Heart left ventricle (tissue), 16 donors: Measurements from ENCODE around the gene N4BP2. TPM values are rescaled to one million over a fixed set of nuclear protein-coding genes. Genes with fewer than 3 reads are reported as not detected.

ENCODE experiments used
- ATAC-seq, 4 donors: fragments of 200-7000 bp; cut with Tn5 transposase; one replicate each; pipeline ENCODE4 v1.9.1; 2020 to 2022; ENCODE audit warnings: moderate library complexity in 4 of 4, mild to moderate bottlenecking in 3 of 4, moderate number of reproducible peaks in 1 of 4
- DNase-seq, 5 donors: peaks; one replicate each; pipeline ENCODE4 v3.0.0-alpha.2; 2020
- H3K27ac ChIP-seq, 12 donors: fragments of 200-600 bp; sonication (generic) in 4 of 12; one replicate each; pipeline versions ENCODE4 v1.5.0 to v1.8.0; 2016 to 2022; ENCODE audit warnings: mild to moderate bottlenecking in 2 of 12
- H3K27me3 ChIP-seq, 9 donors: fragments of 200-600 bp; sonication (generic) in 2 of 9; one replicate each; pipeline versions ENCODE4 v1.5.1 to v1.8.0; 2016 to 2022; ENCODE audit warnings: mild to moderate bottlenecking in 3 of 9
- H3K36me3 ChIP-seq, 9 donors: fragments of 200-600 bp; sonication (generic) in 2 of 9; one replicate each; pipeline versions ENCODE4 v1.5.0 to v1.8.0; 2018 to 2022; ENCODE audit warnings: mild to moderate bottlenecking in 2 of 9
- H3K4me1 ChIP-seq, 12 donors: fragments of 200-600 bp; sonication (generic) in 4 of 12; one replicate each; pipeline versions ENCODE4 v1.5.0 to v1.8.0; 2016 to 2022; ENCODE audit warnings: mild to moderate bottlenecking in 3 of 12
- H3K4me3 ChIP-seq, 12 donors: fragments of 200-600 bp; sonication (generic) in 4 of 12; one replicate each; pipeline versions ENCODE4 v1.5.0 to v1.8.0; 2017 to 2022; ENCODE audit warnings: mild to moderate bottlenecking in 9 of 12, moderate library complexity in 4 of 12
- H3K9me3 ChIP-seq, 12 donors: fragments of 200-600 bp; sonication (generic) in 4 of 12; one replicate each; pipeline versions ENCODE4 v1.5.0 to v1.8.0; 2016 to 2022; ENCODE audit warnings: mild to moderate bottlenecking in 1 of 12
- POLR2A ChIP-seq, 2 donors: fragments of 450-650 bp; IDR thresholded peaks; one replicate each; pipeline ENCODE4 v1.6.1; 2017; ENCODE audit warnings: antibody characterized with exemption in 2 of 2, mild to moderate bottlenecking in 2 of 2, moderate library complexity in 2 of 2
- WGBS, 4 donors: extraction: QIAGEN DNeasy Blood & Tissue Kit in 2 of 4; methylation state at CpG; one replicate each; pipeline versions ENCODE4 v1.1.5 to v1.1.7; 2013 to 2018; 5-methylcytosine and 5-hydroxymethylcytosine counted together
- intact Hi-C, 10 donors: fragments of 100-400 bp; cut with DNase I; formaldehyde crosslinking; loops; one replicate each; pipeline versions ENCODE4 v1.11.1 to v1.14.2; 2022
- polyA plus RNA-seq, 2 donors: library from polyadenylated mRNA; stranded (reverse); fragments of 200-250 nt; gene quantifications; one replicate each; pipeline ENCODE4 v1.2.3, GENCODE V29; 2013
- total RNA-seq, 9 donors: library from RNA; depleted of rRNA in 2 of 9; stranded (reverse); fragments of >200 nt in 2 of 9; fragmentation: NEBNext Ultra II Directional in 3 of 9; extraction: Animal tissue kit (Norgen Biotek cat#: 25700) in 3 of 9; gene quantifications; one replicate each; pipeline versions ENCODE4 v1.1.0 to v1.2.4, GENCODE V29; 2016 to 2023
- TF ChIP-seq, protein P1 (sequence below), 12 donors: fragments of 200-600 bp; sonication (generic) in 4 of 12; IDR thresholded peaks; one replicate each; pipeline versions ENCODE4 v1.5.0 to v1.8.0; 2018 to 2022; ENCODE audit warnings: antibody characterized with exemption in 12 of 12, mild to moderate bottlenecking in 5 of 12
- donor health status: ischemic (EF 13 %, LVEDD 7.1; RV severe dilation, severe dysfunction).
- donor health status: healthy with polysubstance abuse.
- donor health status: DM: no; HTN: yes; CAD: no.
- donor health status: DM: no; HTN: no; CAD: no.
- donor health status: ischemic (EF 25% LVEDD 6.9; RV normal size, moderate dysfunction).
- donor health status: ischemic (EF 25% LVEDD 5.7; RV mildly dilated, moderate dysfunction).
- donor health status: healthy.
- donor health status: DM: yes; HTN: yes; CAD: no.
- donor health status: ischemic (EF 35%, LVEDD 5.7; RV mildly dilated, moderate dysfunction).
- donor health status: nonischemic (EF 11% LVEDD 7.7; RV severe dilation, severe dysfunction).
- donor health status: DM: yes; HTN: yes; CAD: no.
- donor health status: PGD.
- donor health status: ischemic (EF 29% LVEDD 5.4; RV normal size, mild dysfunction).
- donor health status: nonischemic (EF 23%, LVEDD 6.1; RV moderate dilation, normal function).

N4BP2 gene
- total and polyA plus RNA-seq, 11 donors = 0.57 to 6.8 (median 5.0) TPM

DNA sequence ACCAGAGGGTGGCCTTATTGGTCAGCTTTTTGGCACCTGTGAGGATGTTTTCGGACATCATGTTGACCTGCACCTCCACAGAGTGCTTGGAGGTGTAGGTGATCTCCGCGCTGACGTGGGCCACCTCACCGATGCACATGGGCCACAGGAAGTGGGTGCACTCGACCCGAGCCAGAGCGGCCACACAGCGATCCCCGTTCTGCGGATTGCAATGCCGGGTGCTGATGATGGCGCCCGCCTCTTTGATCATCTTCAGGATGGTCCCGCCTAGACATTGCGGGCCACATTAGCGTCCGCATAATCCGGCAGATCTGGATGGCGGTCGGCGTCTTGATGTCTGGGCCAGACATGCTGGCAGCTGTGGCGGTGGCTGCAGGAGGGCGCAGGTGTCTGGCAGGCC is 12.9 kb upstream of the N4BP2 start:
- no peak overlapping the region for H3K27ac ChIP-seq

DNA sequence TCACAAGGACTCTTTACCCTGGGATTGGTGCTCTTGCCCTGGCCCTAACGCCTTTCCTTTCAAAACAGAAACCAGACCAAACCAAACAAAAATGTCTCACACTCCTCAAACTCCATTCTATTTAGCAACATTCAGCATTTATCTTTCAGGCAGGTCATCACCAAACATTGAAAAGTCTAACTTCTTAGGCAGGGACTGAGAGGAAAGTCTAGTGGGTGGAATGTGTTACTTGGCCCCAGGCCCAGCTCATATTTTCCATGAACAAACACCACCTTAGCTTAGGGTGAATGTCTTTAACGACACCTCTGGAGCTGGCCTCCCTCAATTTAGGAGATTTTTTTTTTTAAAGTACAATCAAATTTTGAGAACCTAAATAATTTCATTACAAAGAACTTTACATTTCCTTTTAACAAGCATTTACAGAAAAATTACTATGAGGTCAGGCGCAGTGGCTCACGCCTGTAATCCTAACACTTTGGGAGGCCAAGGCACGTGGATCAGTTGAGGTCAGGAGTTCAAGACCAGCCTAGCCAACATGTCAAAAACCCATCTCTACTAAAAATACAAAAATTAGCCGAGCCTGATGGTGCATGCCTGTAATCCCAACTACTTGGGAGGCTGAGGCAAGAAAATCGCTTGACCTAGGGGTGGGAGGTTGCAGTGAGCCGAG is 10.2 kb upstream of the N4BP2 start:
- peaks cover 0 to 8% (median 0%) of the 10 kb centered on the region in 12 donors for H3K4me1 ChIP-seq
- DNase-seq (peak in 3 of 5 donors; percentile 18 to 33 (median 29)), ATAC-seq (peak in 3 of 4 donors; percentile 55 to 69 (median 58))
- TF ChIP-seq POLR2A (IDR thresholded peaks at IDR 0.05) = no peak
- TF ChIP-seq, protein P1, sequence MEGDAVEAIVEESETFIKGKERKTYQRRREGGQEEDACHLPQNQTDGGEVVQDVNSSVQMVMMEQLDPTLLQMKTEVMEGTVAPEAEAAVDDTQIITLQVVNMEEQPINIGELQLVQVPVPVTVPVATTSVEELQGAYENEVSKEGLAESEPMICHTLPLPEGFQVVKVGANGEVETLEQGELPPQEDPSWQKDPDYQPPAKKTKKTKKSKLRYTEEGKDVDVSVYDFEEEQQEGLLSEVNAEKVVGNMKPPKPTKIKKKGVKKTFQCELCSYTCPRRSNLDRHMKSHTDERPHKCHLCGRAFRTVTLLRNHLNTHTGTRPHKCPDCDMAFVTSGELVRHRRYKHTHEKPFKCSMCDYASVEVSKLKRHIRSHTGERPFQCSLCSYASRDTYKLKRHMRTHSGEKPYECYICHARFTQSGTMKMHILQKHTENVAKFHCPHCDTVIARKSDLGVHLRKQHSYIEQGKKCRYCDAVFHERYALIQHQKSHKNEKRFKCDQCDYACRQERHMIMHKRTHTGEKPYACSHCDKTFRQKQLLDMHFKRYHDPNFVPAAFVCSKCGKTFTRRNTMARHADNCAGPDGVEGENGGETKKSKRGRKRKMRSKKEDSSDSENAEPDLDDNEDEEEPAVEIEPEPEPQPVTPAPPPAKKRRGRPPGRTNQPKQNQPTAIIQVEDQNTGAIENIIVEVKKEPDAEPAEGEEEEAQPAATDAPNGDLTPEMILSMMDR (IDR thresholded peaks at IDR 0.05) = no peak
- intact Hi-C loops = no loop called here
- no peaks in the 10 kb centered on the region for H3K36me3 ChIP-seq
- no peaks in the 10 kb centered on the region for H3K27me3 ChIP-seq
- WGBS, 4 donors = 71 to 77% (median 76%) methylated on average over 8 of the region's 8 CpGs
- H3K27ac ChIP-seq = no peak overlapping the region
- no peak overlapping the region for H3K4me3 ChIP-seq
- no peaks in the 10 kb centered on the region for H3K9me3 ChIP-seq

More for the DNA sequence above, 12.9 kb upstream of the N4BP2 start:
- 96 to 99% (median 97%) methylated on average over 13 to 24 of the region's 24 CpGs for WGBS, 4 donors
- no peak for TF ChIP-seq POLR2A (IDR thresholded peaks at IDR 0.05)
- TF ChIP-seq, protein P1 (IDR thresholded peaks at IDR 0.05) = no peak
- intact Hi-C loops = no loop called here
- Histone ChIP-seq H3K27me3 (no peaks in the 10 kb centered on the region), H3K9me3 (no peaks in the 10 kb centered on the region), H3K4me1 (peaks cover 0 to 8% (median 0%) of the 10 kb centered on the region in 12 donors), H3K4me3 (no peak overlapping the region), H3K36me3 (no peaks in the 10 kb centered on the region)
- DNase-seq = no peak
- no peak for ATAC-seq

DNA sequence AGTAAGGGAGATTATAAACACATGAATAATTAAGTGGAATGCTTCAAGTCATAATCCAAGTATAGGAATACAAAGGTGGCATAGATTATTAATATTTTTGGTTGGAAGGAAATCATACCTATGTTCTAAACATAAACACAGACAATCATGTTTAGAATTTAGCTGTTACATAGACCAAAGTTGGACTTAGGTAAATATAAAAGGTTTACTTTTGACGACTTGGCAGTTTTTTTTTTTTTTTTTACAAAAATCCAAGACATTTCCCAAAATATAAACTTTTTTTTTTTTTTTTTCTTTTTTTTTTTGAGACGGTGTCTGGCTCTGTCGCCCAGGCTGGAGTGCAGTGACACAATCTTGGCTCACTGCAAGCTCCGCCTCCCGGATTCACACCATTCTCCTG is 3.5 kb upstream of the N4BP2 start:
- H3K4me1 ChIP-seq = peaks cover 0 to 19% (median 8%) of the 10 kb centered on the region in 12 donors
- no peak overlapping the region for H3K4me3 ChIP-seq
- no peak for DNase-seq
- H3K27ac ChIP-seq = no peak overlapping the region
- H3K27me3 ChIP-seq = no peaks in the 10 kb centered on the region
- WGBS, 4 donors = 79 to 95% (median 92%) methylated on average over 5 of the region's 5 CpGs
- no peaks in the 10 kb centered on the region for H3K36me3 ChIP-seq
- no peaks in the 10 kb centered on the region for H3K9me3 ChIP-seq
- no peak for ATAC-seq
- no peak for TF ChIP-seq POLR2A (IDR thresholded peaks at IDR 0.05)
- TF ChIP-seq, protein P1 (IDR thresholded peaks at IDR 0.05) = no peak
- intact Hi-C loops = loop anchor here in 4 of 10 donors (10.0 kb wide), 5 partner anchors 252 to 588 kb away; partner anchors contain the start of genes UBE2K (in 1 of the 4) and UGDH (in 1 of the 4)

DNA sequence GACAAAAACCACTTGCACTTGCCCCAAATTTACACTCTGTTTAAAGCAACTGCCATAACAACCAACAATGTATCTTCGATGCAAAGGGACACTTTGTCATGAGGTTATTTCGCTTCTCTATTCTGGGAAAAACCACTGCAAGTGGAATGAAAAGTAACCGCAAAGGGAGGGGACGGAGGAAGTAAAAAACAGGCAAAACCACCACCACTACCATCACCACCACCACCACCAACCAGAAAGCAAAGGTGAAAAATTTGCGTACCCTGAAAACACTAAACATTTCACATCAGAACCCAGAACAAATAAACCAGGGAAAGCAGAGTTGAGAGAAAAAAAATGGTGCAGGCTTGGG is 1.2 kb upstream of the N4BP2 start:
- DNase-seq (peak in 1 of 5 donors; percentile 8), ATAC-seq (no peak)
- peaks cover 0 to 6% (median 0%) of the 10 kb centered on the region in 9 donors for H3K36me3 ChIP-seq
- H3K4me1 ChIP-seq = peaks cover 0 to 27% (median 12%) of the 10 kb centered on the region in 12 donors
- TF ChIP-seq, protein P1 (IDR thresholded peaks at IDR 0.05) = no peak
- TF ChIP-seq POLR2A (IDR thresholded peaks at IDR 0.05) = no peak
- peak overlapping the region; percentile 73 to 100 (median 92) for H3K4me3 ChIP-seq
- 12 to 28% (median 17%) methylated on average over 5 of the region's 5 CpGs for WGBS, 4 donors
- H3K9me3 ChIP-seq = no peaks in the 10 kb centered on the region
- peak overlapping the region; percentile 98 to 100 (median 100) for H3K27ac ChIP-seq
- H3K27me3 ChIP-seq = no peaks in the 10 kb centered on the region
- intact Hi-C loops = loop anchor here (5.0 to 10.0 kb wide), 11 partner anchors 78 to 591 kb away; partner anchors contain the start of genes PDS5A (in 5 of the 10), UBE2K (in 4 of the 10), SMIM14 (in 2 of the 10) and UGDH (in 1 of the 10)
